Measurements from ENCODE around the gene DRG2. TPM values are rescaled to one million over a fixed set of nuclear protein-coding genes. Genes with fewer than 3 reads are reported as not detected.

Gene DRG2
- polyA plus RNA-seq, 3 donors: 26.9 to 36.1 (median 32.0) TPM

DNA sequence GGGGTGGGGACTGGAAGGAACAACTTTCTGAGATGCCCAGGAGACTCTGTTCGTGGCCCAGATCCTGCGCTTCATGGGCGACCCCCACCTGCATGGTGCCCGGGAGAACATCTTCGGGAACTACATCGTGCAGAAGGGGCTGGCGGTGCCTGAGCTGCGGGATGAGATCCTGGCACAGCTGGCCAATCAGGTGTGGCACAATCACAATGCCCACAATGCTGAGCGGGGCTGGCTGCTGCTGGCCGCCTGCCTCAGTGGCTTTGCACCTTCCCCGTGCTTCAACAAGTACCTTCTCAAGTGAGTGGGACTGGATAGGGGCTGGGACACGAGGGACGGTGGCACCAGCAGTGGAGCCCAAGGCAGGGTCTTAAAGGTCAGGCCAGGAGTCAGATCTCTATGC is 58.1 kb downstream of the DRG2 start:
- Mint-ChIP-seq H3K27me3 (ENCODE audit: low read depth in 3 of 3) (peaks cover 4 to 12% (median 5%) of the 10 kb centered on the region in 3 donors), H3K27ac (no peak overlapping the region), H3K4me1 (peaks cover 2% of the 10 kb centered on the region), H3K36me3 (no peaks in the 10 kb centered on the region), H3K9me3 (peaks cover 0 to 2% (median 0%) of the 10 kb centered on the region in 7 donors), H3K4me3 (no peak overlapping the region)
- Histone ChIP-seq H3K79me2 (ENCODE audit: insufficient read depth, low read length) (no peaks in the 10 kb centered on the region), H3K27ac (ENCODE audit: low read depth in 1 of 2, low read length in 2 of 2) (no peak overlapping the region), H2AFZ (ENCODE audit: insufficient read depth, low read depth, low read length, poor library complexity, severe bottlenecking) (no peak overlapping the region), H3K9ac (ENCODE audit: insufficient read depth, low read length, poor library complexity, severe bottlenecking) (no peak overlapping the region), H3K4me2 (replicated peaks; ENCODE audit: extremely low read depth, low read length, poor library complexity, severe bottlenecking) (no peak overlapping the region), H4K20me1 (ENCODE audit: insufficient read depth, low read length) (no peaks in the 10 kb centered on the region), H3K36me3 (replicated peaks in 1 of 2; ENCODE audit: control insufficient read depth in 1 of 2, insufficient read depth in 2 of 2, low read length in 2 of 2) (no peaks in the 10 kb centered on the region), H3K9me3 (replicated peaks in 1 of 2; ENCODE audit: control insufficient read depth in 1 of 2, insufficient read depth in 1 of 2, low read length in 2 of 2) (no peaks in the 10 kb centered on the region), H3K27me3 (ENCODE audit: control insufficient read depth in 2 of 2, insufficient read depth in 2 of 2, low read length in 2 of 2) (no peaks in the 10 kb centered on the region), H3K4me1 (ENCODE audit: control insufficient read depth in 1 of 2, insufficient read depth in 2 of 2, low read length in 2 of 2) (no peaks in the 10 kb centered on the region), H3K4me3 (replicated peaks in 1 of 3; ENCODE audit: low read depth in 2 of 3, low read length in 3 of 3) (no peak overlapping the region)
- intact Hi-C loops (cut with micrococcal nuclease): loop anchor here in 1 of 2 donors (5.0 kb wide), 1 partner anchor 41 kb away; no protein-coding TSS in a partner anchor
- WGBS (ENCODE audit: insufficient coverage): 91% methylated on average over 13 of the region's 13 CpGs
- TF ChIP-seq, protein P1, sequence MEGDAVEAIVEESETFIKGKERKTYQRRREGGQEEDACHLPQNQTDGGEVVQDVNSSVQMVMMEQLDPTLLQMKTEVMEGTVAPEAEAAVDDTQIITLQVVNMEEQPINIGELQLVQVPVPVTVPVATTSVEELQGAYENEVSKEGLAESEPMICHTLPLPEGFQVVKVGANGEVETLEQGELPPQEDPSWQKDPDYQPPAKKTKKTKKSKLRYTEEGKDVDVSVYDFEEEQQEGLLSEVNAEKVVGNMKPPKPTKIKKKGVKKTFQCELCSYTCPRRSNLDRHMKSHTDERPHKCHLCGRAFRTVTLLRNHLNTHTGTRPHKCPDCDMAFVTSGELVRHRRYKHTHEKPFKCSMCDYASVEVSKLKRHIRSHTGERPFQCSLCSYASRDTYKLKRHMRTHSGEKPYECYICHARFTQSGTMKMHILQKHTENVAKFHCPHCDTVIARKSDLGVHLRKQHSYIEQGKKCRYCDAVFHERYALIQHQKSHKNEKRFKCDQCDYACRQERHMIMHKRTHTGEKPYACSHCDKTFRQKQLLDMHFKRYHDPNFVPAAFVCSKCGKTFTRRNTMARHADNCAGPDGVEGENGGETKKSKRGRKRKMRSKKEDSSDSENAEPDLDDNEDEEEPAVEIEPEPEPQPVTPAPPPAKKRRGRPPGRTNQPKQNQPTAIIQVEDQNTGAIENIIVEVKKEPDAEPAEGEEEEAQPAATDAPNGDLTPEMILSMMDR (IDR thresholded peaks at IDR 0.05): no peak
- DNase-seq: no peak

DNA sequence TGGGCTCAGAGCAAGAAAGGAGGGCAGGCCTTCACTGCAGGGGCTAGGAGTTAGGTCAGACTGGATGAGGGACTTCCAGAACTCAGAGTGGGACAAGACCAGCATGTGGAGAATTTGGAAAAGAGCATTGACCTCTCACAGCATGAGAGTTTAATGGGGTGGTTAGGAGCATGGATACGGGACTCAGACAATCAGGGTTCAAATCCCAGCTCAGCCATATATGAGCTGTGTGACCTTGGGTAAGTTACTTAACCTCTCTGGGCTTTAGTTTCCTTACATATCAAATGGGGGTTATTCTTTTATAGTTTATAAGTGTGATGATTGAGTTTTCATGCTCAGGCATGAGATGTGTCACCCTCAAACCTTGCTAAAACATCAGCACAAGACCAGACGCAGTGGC is 58.5 kb downstream of the DRG2 start:
- no peak overlapping the region for H3K27ac Mint-ChIP-seq
- Histone ChIP-seq H3K4me3 (replicated peaks in 1 of 3; ENCODE audit: low read depth in 2 of 3, low read length in 3 of 3) (no peak overlapping the region), H3K4me1 (ENCODE audit: control insufficient read depth in 1 of 2, insufficient read depth in 2 of 2, low read length in 2 of 2) (no peaks in the 10 kb centered on the region), H2AFZ (ENCODE audit: insufficient read depth, low read depth, low read length, poor library complexity, severe bottlenecking) (no peak overlapping the region), H4K20me1 (ENCODE audit: insufficient read depth, low read length) (no peaks in the 10 kb centered on the region), H3K9me3 (replicated peaks in 1 of 2; ENCODE audit: control insufficient read depth in 1 of 2, insufficient read depth in 1 of 2, low read length in 2 of 2) (no peaks in the 10 kb centered on the region), H3K27me3 (ENCODE audit: control insufficient read depth in 2 of 2, insufficient read depth in 2 of 2, low read length in 2 of 2) (no peaks in the 10 kb centered on the region), H3K4me2 (replicated peaks; ENCODE audit: extremely low read depth, low read length, poor library complexity, severe bottlenecking) (no peak overlapping the region), H3K9ac (ENCODE audit: insufficient read depth, low read length, poor library complexity, severe bottlenecking) (no peak overlapping the region), H3K36me3 (replicated peaks in 1 of 2; ENCODE audit: control insufficient read depth in 1 of 2, insufficient read depth in 2 of 2, low read length in 2 of 2) (no peaks in the 10 kb centered on the region), H3K27ac (ENCODE audit: low read depth in 1 of 2, low read length in 2 of 2) (no peak overlapping the region), H3K79me2 (ENCODE audit: insufficient read depth, low read length) (no peaks in the 10 kb centered on the region)
- H3K9me3 Mint-ChIP-seq: peaks cover 0 to 2% (median 0%) of the 10 kb centered on the region in 7 donors
- TF ChIP-seq, protein P1 (IDR thresholded peaks at IDR 0.05): no peak
- no peaks in the 10 kb centered on the region for H3K36me3 Mint-ChIP-seq
- intact Hi-C loops (cut with micrococcal nuclease): loop anchor here in 1 of 2 donors (5.0 kb wide), 1 partner anchor 41 kb away; no protein-coding TSS in a partner anchor
- no peak for DNase-seq
- H3K4me1 Mint-ChIP-seq: peaks cover 2% of the 10 kb centered on the region
- no peak overlapping the region for H3K4me3 Mint-ChIP-seq
- 100% methylated on average over 1 of the region's 2 CpGs for WGBS (ENCODE audit: insufficient coverage)
- peaks cover 5 to 12% (median 5%) of the 10 kb centered on the region in 3 donors for H3K27me3 Mint-ChIP-seq (ENCODE audit: low read depth in 3 of 3)

Data from CD14-positive monocyte (primary cell).